ENCODE results near the gene MAST2. TPM values are rescaled to one million over a fixed set of nuclear protein-coding genes. Genes with fewer than 3 reads are reported as not detected.

Gene MAST2
- total and polyA plus RNA-seq, 2 of the 4 experiments (the other 2 are of a cell fraction) = 14.2 to 41.0 TPM

DNA sequence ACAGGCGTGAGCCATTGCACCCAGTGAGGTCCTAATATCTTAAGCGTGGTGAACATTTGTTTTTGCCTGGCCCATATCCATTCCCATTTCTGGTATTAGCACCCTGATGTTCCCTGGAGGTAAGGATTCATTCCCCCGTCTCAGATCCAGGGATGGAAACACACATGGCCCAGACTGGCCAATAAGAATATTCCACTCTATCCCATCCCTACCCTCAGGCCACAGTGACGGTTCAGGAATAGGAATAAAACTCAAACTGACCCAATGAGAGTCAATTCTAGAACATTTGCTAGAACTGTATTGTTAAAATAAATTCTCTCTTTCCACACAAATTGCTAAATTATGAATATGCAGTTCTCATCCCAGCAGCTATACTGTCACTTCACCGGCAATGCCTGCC lies 252.9 kb downstream of the MAST2 start:
- ATAC-seq (ENCODE audit: low read depth) (no peak), DNase-seq (no peak)
- H3K4me1 ChIP-seq (ENCODE audit: control insufficient read depth, insufficient read depth, low read length) = no peaks in the 10 kb centered on the region
- no peaks in the 10 kb centered on the region for H3K9me3 ChIP-seq (ENCODE audit: control insufficient read depth, insufficient read depth, low read length)
- ChIA-PET POLR2A (ENCODE audit: unreplicated experiment) (no interaction called here), CTCF (no interaction called here)
- no peaks in the 10 kb centered on the region for H3K27me3 ChIP-seq (ENCODE audit: control insufficient read depth, insufficient read depth, low read length)
- no peak overlapping the region for H3K23ac ChIP-seq (ENCODE audit: low read depth, low read length)
- no peak overlapping the region for H2AFZ ChIP-seq (replicated peaks; ENCODE audit: low read length, poor library complexity)
- dilution Hi-C loops (cut with HindIII; ENCODE audit: low sequenced_read_pairs, unreplicated experiment) (no loop called here), in situ Hi-C loops (cut with MboI; ENCODE audit: low sequenced_read_pairs) (no loop called here), intact Hi-C loops (cut with micrococcal nuclease) (loop anchor here (5.0 kb wide), 1 partner anchor 121 kb away; the partner anchor contains the start of genes P3R3URF and TSPAN1)
- no peak overlapping the region for H2BK20ac ChIP-seq (ENCODE audit: low read depth, low read length)
- H3K14ac ChIP-seq (replicated peaks; ENCODE audit: low read depth, low read length) = no peak overlapping the region
- H4K5ac ChIP-seq (ENCODE audit: low read depth, low read length) = no peak overlapping the region
- H3K36me3 ChIP-seq (ENCODE audit: control insufficient read depth, insufficient read depth, low read length) = peaks cover 2% of the 10 kb centered on the region; the same call in 1 of the 2 replicates
- no peak overlapping the region for H2AK9ac ChIP-seq (replicated peaks; ENCODE audit: low read depth, low read length, poor library complexity)
- no peak overlapping the region for H4K8ac ChIP-seq (ENCODE audit: low read depth in 2 of 2, low read length in 2 of 2)
- H3K56ac ChIP-seq (ENCODE audit: extremely low read depth, insufficient read depth, low read length) = no peak overlapping the region
- BruUV-seq (replicated peaks) = no TSS peak
- H4K91ac ChIP-seq (ENCODE audit: insufficient read depth, low read depth, low read length) = no peak overlapping the region
- no peak overlapping the region for H3K9ac ChIP-seq (ENCODE audit: low read depth, low read length)
- H3K79me1 ChIP-seq (ENCODE audit: low read depth in 1 of 2, low read length in 2 of 2) = no peaks in the 10 kb centered on the region
- no peak for TF ChIP-seq RCOR1 (IDR thresholded peaks at IDR 0.05; ENCODE audit: insufficient replicate concordance, low read length)
- TF ChIP-seq BHLHE40 (IDR thresholded peaks at IDR 0.05; ENCODE audit: low read depth, low read length) = no peak
- TF ChIP-seq, protein P1, sequence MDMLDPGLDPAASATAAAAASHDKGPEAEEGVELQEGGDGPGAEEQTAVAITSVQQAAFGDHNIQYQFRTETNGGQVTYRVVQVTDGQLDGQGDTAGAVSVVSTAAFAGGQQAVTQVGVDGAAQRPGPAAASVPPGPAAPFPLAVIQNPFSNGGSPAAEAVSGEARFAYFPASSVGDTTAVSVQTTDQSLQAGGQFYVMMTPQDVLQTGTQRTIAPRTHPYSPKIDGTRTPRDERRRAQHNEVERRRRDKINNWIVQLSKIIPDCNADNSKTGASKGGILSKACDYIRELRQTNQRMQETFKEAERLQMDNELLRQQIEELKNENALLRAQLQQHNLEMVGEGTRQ (IDR thresholded peaks at IDR 0.05; ENCODE audit: low read depth, low read length) = no peak
- TF ChIP-seq NFE2L2 (IDR thresholded peaks at IDR 0.05; ENCODE audit: low read depth, low read length) = no peak
- no peak for TF ChIP-seq CHD1 (IDR thresholded peaks at IDR 0.05; ENCODE audit: low read depth, low read length)
- no peak for TF ChIP-seq SMC3 (IDR thresholded peaks at IDR 0.05; ENCODE audit: low read depth, low read length)
- no peak for TF ChIP-seq MAZ (IDR thresholded peaks at IDR 0.05; ENCODE audit: borderline replicate concordance, low read depth, low read length)
- no peak for TF ChIP-seq RFX5 (IDR thresholded peaks at IDR 0.05; ENCODE audit: low read depth, low read length)
- TF ChIP-seq CTCF (conservative IDR thresholded peaks at IDR 0.05; ENCODE audit: low read depth, low read length) = no peak
- TF ChIP-seq MXI1 (IDR thresholded peaks at IDR 0.05; ENCODE audit: borderline replicate concordance, low read depth, low read length) = no peak
- no peak for TF ChIP-seq FOS (IDR thresholded peaks at IDR 0.05; ENCODE audit: low read depth, low read length)
- H3K4me3 ChIP-seq (ENCODE audit: insufficient read depth, low read depth, low read length) = no peak overlapping the region
- no peak overlapping the region for H3K27ac ChIP-seq (ENCODE audit: insufficient read depth, low read length)
- no peak overlapping the region for H3K4ac ChIP-seq (ENCODE audit: low read depth, low read length)
- H2BK120ac ChIP-seq (ENCODE audit: low read depth, low read length) = no peak overlapping the region
- H4K20me1 ChIP-seq (ENCODE audit: insufficient read depth, low read length) = no peaks in the 10 kb centered on the region
- H3K4me2 ChIP-seq (ENCODE audit: low read depth, low read length) = no peak overlapping the region
- no peak overlapping the region for H2AK5ac ChIP-seq (ENCODE audit: low read depth, low read length)
- no peak overlapping the region for H2BK5ac ChIP-seq (ENCODE audit: low read depth, low read length, poor library complexity, severe bottlenecking)
- no CpG with 5 or more reads among the region's 5 CpGs for WGBS, 2 experiments (ENCODE audit: extremely low coverage in 2 of 2, insufficient read length in 1 of 2)
- no peaks in the 10 kb centered on the region; the same call in 1 of the 2 replicates for H3K9me1 ChIP-seq (ENCODE audit: insufficient read depth, low read length)
- H2BK15ac ChIP-seq (ENCODE audit: low read depth, low read length) = no peak overlapping the region
- H3K18ac ChIP-seq (ENCODE audit: low read depth, low read length) = no peak overlapping the region

Measured in IMR-90 (cell line).